IPS-18c (cell line): ENCODE results near the gene SELENOW.
"Not testable (repeated sequence)": the region's sequence is repeated elsewhere in the genome, so short reads cannot be mapped to it uniquely, and the experiment has no call there.

Experiments used
- H3K4me3 ChIP-seq: 2 replicates; pipeline ENCODE4 v1.7.0; 2013; ENCODE audit warnings: low read depth, mild to moderate bottlenecking, low read length, moderate library complexity; ENCODE audit not compliant: insufficient read depth
- H3K9me3 ChIP-seq: one replicate; pipeline ENCODE4 v1.6.1; 2013; ENCODE audit warnings: mild to moderate bottlenecking, low read length, moderate library complexity; ENCODE audit not compliant: control insufficient read depth, insufficient read depth

The SELENOW gene

DNA sequence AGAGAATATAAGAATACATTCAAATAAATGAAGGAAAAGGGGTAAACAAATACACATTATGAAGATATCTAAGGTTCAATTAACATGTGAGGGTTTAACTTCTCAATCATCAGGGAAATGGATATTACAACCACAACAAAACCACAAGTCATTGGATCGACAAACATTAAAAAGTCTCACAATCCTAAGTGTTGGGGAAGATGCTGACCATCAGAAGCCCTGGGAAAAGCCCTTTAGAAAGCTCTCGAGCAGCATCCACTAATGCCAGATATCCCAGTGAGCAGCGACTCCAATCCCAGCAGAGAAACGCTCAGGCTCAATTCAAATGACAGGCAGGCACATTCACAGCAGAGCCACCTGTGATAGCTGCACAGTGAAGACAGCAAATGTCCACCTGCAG is 22.8 kb downstream of the SELENOW start:
- no peak overlapping the region for H3K4me3 ChIP-seq
- peaks cover 2% of the 10 kb centered on the region for H3K9me3 ChIP-seq

- Histone ChIP-seq H3K9me3 (peaks cover 2% of the 10 kb centered on the region), H3K4me3 (no peak overlapping the region)
Observed at GRCh38 chr19:47802521-47803043, 24.1 kb downstream of the SELENOW start.

DNA sequence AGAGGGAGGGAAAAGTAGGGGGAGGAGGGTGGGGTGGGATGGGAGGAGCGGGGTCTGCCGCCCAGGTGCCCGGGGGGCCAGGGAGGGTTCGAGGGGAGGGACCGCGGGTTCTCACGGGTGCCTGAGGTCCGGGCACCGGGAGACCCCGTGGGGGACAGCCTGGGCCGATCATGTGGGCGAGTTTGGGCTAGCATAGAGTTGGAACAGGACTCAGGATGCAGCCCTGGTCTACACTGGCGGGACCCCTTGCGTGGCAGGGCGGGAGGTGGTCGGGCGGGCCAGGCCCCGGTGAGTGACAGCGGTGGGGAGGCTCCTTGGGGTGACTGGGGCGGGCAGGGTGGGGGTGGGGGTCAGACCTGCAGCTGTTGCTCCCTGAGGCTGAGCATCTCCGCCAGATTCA is 24.6 kb downstream of the SELENOW start:
- H3K9me3 ChIP-seq, H3K4me3 ChIP-seq: not testable (repeated sequence)

DNA sequence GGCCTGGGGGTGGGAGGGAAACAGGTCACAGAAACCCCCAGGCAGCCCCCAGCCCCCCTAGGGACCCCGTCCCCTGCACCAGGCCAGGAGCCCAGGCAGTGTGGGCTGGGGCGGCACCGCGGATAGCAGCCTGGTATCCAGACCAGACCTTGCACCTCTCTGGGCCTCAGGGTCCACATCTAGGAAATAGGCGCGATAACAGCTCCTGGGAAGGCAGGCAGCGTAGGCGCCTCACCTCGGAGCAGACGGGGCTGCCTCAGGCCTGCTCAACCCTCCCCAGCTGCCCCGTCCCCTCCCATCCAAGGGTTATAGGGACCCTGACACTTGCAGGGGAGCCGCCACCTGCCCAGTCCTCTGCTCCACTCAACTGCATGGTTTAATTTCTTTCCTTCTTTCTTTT is 25.2 kb downstream of the SELENOW start:
- H3K9me3 ChIP-seq, H3K4me3 ChIP-seq: not testable (repeated sequence)

GRCh38 chr19:47804451-47804850 is 25.9 kb downstream of the SELENOW start, which contains the start of gene TPRX1:
TPRX1 (minus strand) TSS chr19:47804551; CDS start chr19:47804539, 12 bp downstream.
- H3K9me3 ChIP-seq = not testable (repeated sequence)

DNA sequence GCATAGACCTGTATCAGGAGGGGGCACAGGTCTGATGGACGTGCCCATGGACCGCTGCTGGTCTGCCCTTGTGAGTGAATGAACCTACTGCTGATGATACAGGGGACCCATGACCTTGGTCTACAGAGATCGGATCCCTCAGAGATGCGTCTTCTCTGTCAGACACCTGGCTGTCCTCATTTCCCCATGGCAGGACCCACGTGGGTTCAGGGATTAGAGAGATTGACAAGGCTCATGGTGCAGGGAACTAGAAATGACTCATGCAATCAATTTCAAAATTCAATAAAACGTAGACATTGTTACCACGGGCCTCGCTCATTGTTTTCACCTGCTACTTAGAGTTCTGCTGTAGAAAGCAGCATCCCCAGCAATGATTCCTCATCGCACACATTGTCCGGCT is 26.8 kb downstream of the SELENOW start:
- Histone ChIP-seq H3K9me3 (no peaks in the 10 kb centered on the region), H3K4me3 (no peak overlapping the region)

More at GRCh38 chr19:47804451-47804850, 25.9 kb downstream of the SELENOW start, which contains the start of gene TPRX1:
- not testable (repeated sequence) for H3K4me3 ChIP-seq

- Histone ChIP-seq H3K4me3 (no peak overlapping the region), H3K9me3 (peaks cover 2% of the 10 kb centered on the region)
Observed at GRCh38 chr19:47806435-47806834, 27.9 kb downstream of the SELENOW start.

- Histone ChIP-seq H3K9me3 (peaks cover 2% of the 10 kb centered on the region), H3K4me3 (no peak overlapping the region)
Observed at GRCh38 chr19:47813304-47813994, 34.9 kb downstream of the SELENOW start.

DNA sequence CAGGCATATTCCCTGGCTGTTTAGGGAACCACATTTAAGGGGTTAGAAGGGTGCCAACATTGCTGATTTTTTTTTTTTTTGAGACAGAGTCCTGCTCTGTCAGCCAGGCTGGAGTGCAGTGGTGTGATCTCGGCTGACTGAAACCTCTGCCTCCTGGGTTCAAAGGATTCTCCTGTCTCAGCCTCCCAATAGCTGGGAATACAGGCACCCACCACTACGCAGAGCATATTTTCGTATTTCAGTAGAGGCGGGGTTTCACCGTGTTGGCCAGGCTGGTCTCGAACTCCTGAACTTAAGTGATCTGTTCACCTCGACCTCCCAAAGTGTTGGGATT is 35.5 kb downstream of the SELENOW start:
- Histone ChIP-seq H3K9me3 (peaks cover 2% of the 10 kb centered on the region), H3K4me3 (no peak overlapping the region)

DNA sequence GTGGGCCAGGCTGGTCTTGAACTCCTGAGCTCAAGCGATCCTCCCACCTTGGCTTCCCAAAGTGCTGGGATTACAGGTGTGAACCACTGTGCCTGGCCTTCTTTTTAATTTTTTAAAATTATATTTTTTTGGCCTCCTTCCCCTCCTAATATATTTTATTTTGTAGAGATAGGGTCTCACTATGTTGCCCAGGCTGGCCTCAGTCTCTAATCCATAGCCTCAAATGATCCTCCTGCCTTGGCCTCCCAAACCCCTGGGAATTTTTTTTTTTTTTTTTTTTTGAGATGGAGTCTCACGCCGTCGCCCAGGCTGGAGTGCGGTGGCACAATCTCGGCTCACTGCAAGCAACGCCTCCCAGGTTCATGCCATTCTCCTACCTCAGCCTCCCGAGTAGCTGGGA is 37.8 kb downstream of the SELENOW start:
- not testable (repeated sequence) for H3K9me3 ChIP-seq, H3K4me3 ChIP-seq

DNA sequence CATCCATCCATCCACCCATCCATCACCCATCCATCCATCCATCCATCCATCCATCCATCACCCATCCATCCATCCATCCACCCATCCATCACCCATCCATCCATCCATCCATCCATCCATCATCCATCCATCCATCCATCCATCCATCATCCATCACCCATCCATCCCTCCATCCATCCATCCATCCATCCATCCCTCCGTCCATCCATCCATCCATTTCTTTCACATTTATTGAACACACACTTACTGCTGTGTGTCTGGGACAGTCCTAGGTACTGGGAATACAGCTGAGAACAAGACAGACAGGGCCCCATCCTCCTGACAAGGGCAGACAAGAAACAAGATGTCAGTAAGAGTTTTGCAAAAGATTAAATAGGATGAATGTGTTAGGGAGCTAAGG is 39.7 kb downstream of the SELENOW start:
- H3K9me3 ChIP-seq, H3K4me3 ChIP-seq: not testable (repeated sequence)

- Histone ChIP-seq H3K9me3 (no peaks in the 10 kb centered on the region), H3K4me3 (no peak overlapping the region)
Observed at GRCh38 chr19:47819858-47820257, 41.4 kb downstream of the SELENOW start.

DNA sequence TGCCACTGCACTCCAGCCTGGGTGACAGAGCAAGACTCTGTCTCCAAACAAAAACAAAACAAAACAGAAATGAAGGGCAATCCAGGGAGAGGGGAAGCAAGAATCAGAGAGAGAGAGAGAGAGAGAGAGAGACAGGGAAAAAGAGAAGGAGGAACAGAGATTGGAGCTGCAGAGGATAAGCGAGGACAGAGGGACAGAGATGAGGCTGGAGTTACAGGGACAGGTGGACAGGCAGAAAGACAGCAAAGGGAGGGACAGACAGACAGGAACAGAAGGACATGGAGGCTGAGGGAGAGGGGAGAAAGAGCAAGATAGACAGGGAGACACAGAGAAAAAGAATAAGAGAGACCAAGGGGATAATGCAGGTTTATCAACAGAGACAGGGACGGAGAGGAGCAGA is 41.9 kb downstream of the SELENOW start:
- no peak overlapping the region for H3K4me3 ChIP-seq
- H3K9me3 ChIP-seq = no peaks in the 10 kb centered on the region

GRCh38 chr19:47821460-47822020 is 43.0 kb downstream of the SELENOW start, which contains the start of gene CRX:
CRX (plus strand) TSS chr19:47821937; CDS start chr19:47834444, 12,507 bp downstream.
- H3K4me3 ChIP-seq = peak within 1 kb of the TSS; percentile 20; the same call in 1 of the 2 replicates
- H3K9me3 ChIP-seq = no peaks in the 10 kb centered on the region

GRCh38 chr19:47824396-47824795 is 45.9 kb downstream of the SELENOW start:
- Histone ChIP-seq H3K9me3 (no peaks in the 10 kb centered on the region), H3K4me3 (no peak overlapping the region)

DNA sequence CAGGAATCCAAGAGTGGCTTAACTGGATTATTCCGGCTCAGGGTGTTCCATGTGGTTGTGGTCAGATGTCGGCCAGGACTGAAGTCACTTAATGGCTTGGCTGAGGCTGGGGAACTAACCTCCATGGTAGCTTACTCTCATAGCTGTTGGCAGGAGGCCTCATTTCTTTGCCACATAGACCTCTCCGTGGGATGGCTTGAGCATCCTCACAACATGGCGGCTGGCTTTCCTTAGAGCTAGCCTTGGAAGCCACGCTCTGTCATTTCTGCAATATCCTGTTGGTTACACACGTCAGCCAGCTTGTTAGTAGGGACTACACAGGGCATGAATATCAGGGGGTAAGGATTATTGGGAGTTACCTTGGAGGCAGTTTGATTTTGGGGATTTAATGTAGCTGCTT is 48.3 kb downstream of the SELENOW start:
- Histone ChIP-seq H3K9me3 (no peaks in the 10 kb centered on the region), H3K4me3 (no peak overlapping the region)

- Histone ChIP-seq H3K9me3 (no peaks in the 10 kb centered on the region), H3K4me3 (no peak overlapping the region)
Observed at GRCh38 chr19:47832723-47833122, 54.2 kb downstream of the SELENOW start.
